ENCODE data around the gene ARMC12.
A peak's percentile ranks its signal among the peaks of the same experiment; 100 is the strongest.

ARMC12 gene

DNA sequence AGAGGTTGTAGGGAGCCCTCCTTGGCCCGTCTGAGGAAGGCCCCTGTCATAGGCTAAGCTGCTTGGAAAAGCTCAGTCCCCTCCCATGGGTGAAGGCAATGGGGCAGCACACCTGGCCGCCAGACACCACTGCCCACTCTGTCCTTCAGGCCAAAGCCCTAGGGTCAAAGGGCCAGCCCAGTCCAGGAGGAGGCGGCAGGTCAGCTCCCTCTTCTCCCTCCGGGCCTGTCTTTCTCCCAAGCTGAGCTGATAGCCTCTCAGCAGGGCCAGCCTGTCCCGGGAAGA is 34.5 kb downstream of the ARMC12 start:
- H3K9ac ChIP-seq (ENCODE audit: insufficient read length) = no peak overlapping the region
- H3K27ac ChIP-seq = no peak overlapping the region
- DNase-seq (ENCODE audit: low read depth, low spot score) = no peak
- no peaks in the 10 kb centered on the region for H3K9me3 ChIP-seq (ENCODE audit: low read depth, low read length)
- no peak for TF ChIP-seq EZH2 (IDR thresholded peaks at IDR 0.05)
- TF ChIP-seq POLR2AphosphoS5 (IDR thresholded peaks at IDR 0.05; ENCODE audit: borderline replicate concordance, low read depth, low read length) = no peak
- H3K36me3 ChIP-seq (ENCODE audit: insufficient read depth, low read length) = no peaks in the 10 kb centered on the region
- H3K4me3 ChIP-seq = no peak overlapping the region

DNA sequence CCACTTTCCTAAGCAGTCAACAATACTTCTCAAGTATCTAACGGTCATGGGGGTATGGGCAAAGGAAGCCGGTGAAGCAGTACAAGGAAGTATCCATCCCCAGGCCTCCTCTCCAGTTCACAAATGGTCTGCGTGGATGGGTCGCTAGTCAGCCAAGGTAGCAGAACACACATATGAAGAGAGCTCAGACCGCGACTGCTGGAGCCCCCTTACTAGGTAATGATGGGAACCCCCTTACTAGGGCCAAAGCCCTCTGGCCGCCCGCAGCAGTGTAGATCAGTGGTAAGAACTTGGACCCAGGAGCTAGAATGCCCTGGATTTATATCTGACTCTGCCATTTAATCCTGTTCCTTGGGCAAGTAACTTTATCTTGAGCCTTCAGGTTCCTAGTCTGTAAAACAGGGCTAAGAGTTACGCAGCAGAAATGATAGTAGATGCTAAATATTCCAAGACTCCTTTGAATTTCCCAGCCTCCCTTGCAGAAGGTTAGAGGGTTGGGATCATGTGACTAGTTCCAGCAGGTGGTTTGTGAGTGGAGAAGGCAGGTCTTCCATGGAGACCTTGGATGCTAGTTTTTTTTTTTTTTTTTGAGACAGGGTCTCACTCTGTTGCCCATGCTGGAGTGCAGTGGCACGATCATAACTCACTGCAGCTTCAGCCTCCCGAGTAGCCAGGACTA is 37.4 kb downstream of the ARMC12 start:
- no peak overlapping the region for H3K9ac ChIP-seq (ENCODE audit: insufficient read length)
- no peak for DNase-seq (ENCODE audit: low read depth, low spot score)
- no peak overlapping the region for H3K27ac ChIP-seq
- TF ChIP-seq FOXP2 (optimal IDR thresholded peaks at IDR 0.05; ENCODE audit: control extremely low read depth, extremely low read length, insufficient read depth) (no peak), POLR2AphosphoS5 (IDR thresholded peaks at IDR 0.05; ENCODE audit: borderline replicate concordance, low read depth, low read length) (no peak), EZH2 (IDR thresholded peaks at IDR 0.05) (no peak)
- no peak overlapping the region for H3K4me3 ChIP-seq
- no peaks in the 10 kb centered on the region for H3K9me3 ChIP-seq (ENCODE audit: low read depth, low read length)
- no peaks in the 10 kb centered on the region for H3K36me3 ChIP-seq (ENCODE audit: insufficient read depth, low read length)

DNA sequence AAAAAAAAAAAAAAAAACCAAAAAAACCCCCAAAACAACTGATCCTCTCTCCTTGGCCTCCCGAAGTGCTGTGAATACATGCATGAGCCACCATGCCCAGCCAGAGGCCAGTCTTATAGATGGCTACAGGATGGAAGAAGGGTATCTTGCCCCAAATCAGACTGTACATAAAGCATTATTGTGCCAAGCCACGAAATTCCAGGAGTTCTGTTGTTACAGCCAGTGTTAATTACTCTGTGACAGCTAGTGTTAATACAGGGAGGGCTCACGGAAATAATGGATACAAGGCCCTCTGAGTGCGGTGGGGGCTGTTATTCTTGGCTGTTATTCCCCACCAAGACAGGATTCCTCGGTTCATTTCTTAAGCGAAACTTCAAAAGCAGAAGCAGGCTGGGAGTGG is 38.2 kb downstream of the ARMC12 start:
- TF ChIP-seq EZH2 (IDR thresholded peaks at IDR 0.05) (no peak), POLR2AphosphoS5 (IDR thresholded peaks at IDR 0.05; ENCODE audit: borderline replicate concordance, low read depth, low read length) (no peak), FOXP2 (optimal IDR thresholded peaks at IDR 0.05; ENCODE audit: control extremely low read depth, extremely low read length, insufficient read depth) (no peak)
- no peak overlapping the region for H3K27ac ChIP-seq
- no peak for DNase-seq (ENCODE audit: low read depth, low spot score)
- no peaks in the 10 kb centered on the region for H3K36me3 ChIP-seq (ENCODE audit: insufficient read depth, low read length)
- H3K9me3 ChIP-seq (ENCODE audit: low read depth, low read length) = no peaks in the 10 kb centered on the region
- H3K9ac ChIP-seq (ENCODE audit: insufficient read length) = no peak overlapping the region
- no peak overlapping the region for H3K4me3 ChIP-seq

- peak within 1 kb of the TSS; percentile 53 for H3K4me3 ChIP-seq
- no peaks in the 10 kb centered on the region for H3K9me3 ChIP-seq (ENCODE audit: low read depth, low read length)
- no peak within 1 kb of the TSS for H3K9ac ChIP-seq (ENCODE audit: insufficient read length)
- H3K27ac ChIP-seq = no peak within 1 kb of the TSS
- H3K36me3 ChIP-seq (ENCODE audit: insufficient read depth, low read length) = no peaks in the 10 kb centered on the region
- TF ChIP-seq POLR2AphosphoS5 (IDR thresholded peaks at IDR 0.05; ENCODE audit: borderline replicate concordance, low read depth, low read length) (no peak), FOXP2 (optimal IDR thresholded peaks at IDR 0.05; ENCODE audit: control extremely low read depth, extremely low read length, insufficient read depth) (no peak), EZH2 (IDR thresholded peaks at IDR 0.05) (no peak)
- no peak for DNase-seq (ENCODE audit: low read depth, low spot score)
Measured at GRCh38 chr6:35776364-35777215, 39.8 kb downstream of the ARMC12 start, which contains the start of gene CLPSL2. TSS of gene CLPSL2 (plus strand) at chr6:35776598. CDS start at chr6:35776619, 21 bp downstream.

DNA sequence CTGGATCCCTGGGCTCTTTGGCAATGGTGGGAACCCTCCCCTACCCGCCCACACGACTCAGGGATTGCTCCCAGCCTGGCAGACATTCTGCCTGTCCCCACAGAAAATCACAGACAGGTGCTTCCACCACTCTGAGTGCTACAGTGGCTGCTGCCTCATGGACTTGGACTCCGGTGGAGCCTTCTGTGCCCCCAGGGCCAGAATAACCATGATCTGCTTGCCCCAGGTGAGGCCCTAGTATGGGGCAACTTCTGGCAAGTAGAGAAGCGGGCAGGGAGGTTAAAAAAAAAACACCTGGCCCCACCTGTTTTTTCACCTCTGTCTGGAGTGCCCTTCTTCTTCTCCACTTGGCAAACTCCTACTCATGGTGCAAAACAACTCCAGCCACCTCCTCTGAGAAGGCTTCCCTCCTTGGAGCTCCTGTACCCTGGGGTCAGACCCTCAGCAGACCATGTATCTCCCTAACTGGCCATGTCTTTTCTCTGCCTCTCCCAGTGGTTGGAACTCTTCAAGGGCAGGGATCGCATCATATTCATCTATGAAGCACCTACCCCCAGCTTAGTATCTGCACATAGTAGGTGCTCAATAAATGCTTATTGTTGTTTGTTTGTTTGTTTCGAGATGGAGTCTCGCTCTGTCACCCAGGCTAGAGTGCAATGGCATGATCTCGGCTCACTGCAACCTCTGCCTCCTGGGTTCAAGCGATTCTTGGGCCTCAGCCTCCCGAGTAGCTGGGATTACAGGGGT is 40.7 kb downstream of the ARMC12 start:
- H3K9ac ChIP-seq (ENCODE audit: insufficient read length) = no peak overlapping the region
- H3K9me3 ChIP-seq (ENCODE audit: low read depth, low read length) = no peaks in the 10 kb centered on the region
- H3K36me3 ChIP-seq (ENCODE audit: insufficient read depth, low read length) = no peaks in the 10 kb centered on the region
- no peak overlapping the region for H3K27ac ChIP-seq
- H3K4me3 ChIP-seq = no peak overlapping the region
- no peak for TF ChIP-seq FOXP2 (optimal IDR thresholded peaks at IDR 0.05; ENCODE audit: control extremely low read depth, extremely low read length, insufficient read depth)
- no peak for TF ChIP-seq POLR2AphosphoS5 (IDR thresholded peaks at IDR 0.05; ENCODE audit: borderline replicate concordance, low read depth, low read length)
- TF ChIP-seq EZH2 (IDR thresholded peaks at IDR 0.05) = no peak
- no peak for DNase-seq (ENCODE audit: low read depth, low spot score)

DNA sequence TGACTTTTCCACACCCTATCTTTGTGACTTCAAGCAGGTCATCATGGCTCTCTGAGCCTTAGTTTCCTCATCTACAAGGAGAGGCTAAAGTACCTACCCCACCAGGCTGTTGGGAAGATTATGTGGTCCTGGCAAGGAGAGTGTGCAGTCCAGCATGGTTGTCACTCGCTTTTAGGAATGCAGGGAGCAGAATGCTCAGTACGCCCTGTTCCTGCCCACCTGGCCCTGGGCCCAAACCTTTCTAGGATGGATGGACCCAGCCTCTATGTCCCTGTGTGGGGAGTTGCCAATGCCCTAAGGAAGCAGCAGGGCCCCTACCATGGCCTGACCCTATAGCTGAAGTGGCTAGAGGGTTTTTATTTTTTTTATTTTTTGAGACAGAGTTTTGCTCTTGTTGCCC is 41.6 kb downstream of the ARMC12 start:
- Histone ChIP-seq H3K9ac (ENCODE audit: insufficient read length) (no peak overlapping the region), H3K4me3 (no peak overlapping the region), H3K9me3 (ENCODE audit: low read depth, low read length) (no peaks in the 10 kb centered on the region), H3K36me3 (ENCODE audit: insufficient read depth, low read length) (no peaks in the 10 kb centered on the region), H3K27ac (no peak overlapping the region)
- TF ChIP-seq POLR2AphosphoS5 (IDR thresholded peaks at IDR 0.05; ENCODE audit: borderline replicate concordance, low read depth, low read length) = no peak
- TF ChIP-seq FOXP2 (optimal IDR thresholded peaks at IDR 0.05; ENCODE audit: control extremely low read depth, extremely low read length, insufficient read depth) = no peak
- TF ChIP-seq EZH2 (IDR thresholded peaks at IDR 0.05) = no peak
- no peak for DNase-seq (ENCODE audit: low read depth, low spot score)

DNA sequence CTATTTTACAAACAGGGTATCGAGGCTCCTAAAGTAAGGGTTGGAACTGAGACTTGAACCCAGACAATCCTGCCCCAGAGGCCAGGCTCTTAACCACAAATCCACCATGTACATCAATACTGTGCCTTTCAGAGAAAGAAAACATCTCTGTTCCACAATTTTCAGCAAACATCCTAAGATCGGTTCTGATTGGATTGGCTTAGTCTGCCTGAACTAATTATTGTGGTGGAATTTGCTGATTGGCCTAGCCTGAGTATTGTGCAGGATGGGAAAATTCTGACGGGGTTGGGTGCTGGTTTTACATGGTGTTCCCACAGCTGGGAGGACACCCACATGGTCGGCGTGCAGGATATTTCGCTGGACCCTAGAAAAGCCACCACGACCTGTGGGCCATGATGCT is 43.9 kb downstream of the ARMC12 start, which contains the start of gene CLPSL1:
TSS of gene CLPSL1 (plus strand) at position 301 of the 400 bp plus-strand sequence. CDS start at position 393, 92 bp downstream.
- Histone ChIP-seq H3K27ac (no peak within 1 kb of the TSS), H3K9ac (ENCODE audit: insufficient read length) (no peak within 1 kb of the TSS), H3K9me3 (ENCODE audit: low read depth, low read length) (no peaks in the 10 kb centered on the region), H3K36me3 (ENCODE audit: insufficient read depth, low read length) (no peaks in the 10 kb centered on the region), H3K4me3 (no peak within 1 kb of the TSS)
- TF ChIP-seq FOXP2 (optimal IDR thresholded peaks at IDR 0.05; ENCODE audit: control extremely low read depth, extremely low read length, insufficient read depth) (no peak), EZH2 (IDR thresholded peaks at IDR 0.05) (no peak), POLR2AphosphoS5 (IDR thresholded peaks at IDR 0.05; ENCODE audit: borderline replicate concordance, low read depth, low read length) (no peak)
- DNase-seq (ENCODE audit: low read depth, low spot score) = no peak

DNA sequence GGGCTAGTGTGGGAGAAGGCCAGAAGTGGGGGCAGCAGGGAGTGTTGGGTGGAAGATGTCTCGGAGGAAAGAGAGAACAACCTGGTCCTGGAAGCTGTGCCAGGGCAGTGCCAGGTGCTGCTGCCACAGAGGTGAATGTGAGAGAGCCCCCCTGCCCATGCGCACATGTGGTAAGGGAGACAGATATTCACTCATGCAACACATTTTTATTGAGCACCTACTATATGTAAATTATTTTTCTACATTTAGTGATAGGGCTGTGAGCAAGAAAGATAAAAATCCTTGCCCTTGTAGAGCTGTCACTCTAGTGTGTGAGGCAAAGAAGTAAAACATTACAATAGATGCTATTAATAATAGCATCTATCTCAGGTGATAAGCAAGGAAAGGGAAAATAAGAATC is 44.5 kb downstream of the ARMC12 start:
- TF ChIP-seq FOXP2 (optimal IDR thresholded peaks at IDR 0.05; ENCODE audit: control extremely low read depth, extremely low read length, insufficient read depth) = no peak
- no peak for TF ChIP-seq EZH2 (IDR thresholded peaks at IDR 0.05)
- TF ChIP-seq POLR2AphosphoS5 (IDR thresholded peaks at IDR 0.05; ENCODE audit: borderline replicate concordance, low read depth, low read length) = no peak
- H3K27ac ChIP-seq = no peak overlapping the region
- no peaks in the 10 kb centered on the region for H3K36me3 ChIP-seq (ENCODE audit: insufficient read depth, low read length)
- H3K9me3 ChIP-seq (ENCODE audit: low read depth, low read length) = no peaks in the 10 kb centered on the region
- DNase-seq (ENCODE audit: low read depth, low spot score) = no peak
- H3K9ac ChIP-seq (ENCODE audit: insufficient read length) = no peak overlapping the region
- H3K4me3 ChIP-seq = no peak overlapping the region

All from SK-N-MC (cell line).